BLaER1 (cell line): ENCODE data around the gene FAM76B.

Source experiments
- H3K27ac ChIP-seq: shearing (Covaris generic); formaldehyde crosslinking; 2 replicates; pipeline ENCODE4 v1.8.1; 2022
- H3K27me3 ChIP-seq: shearing (Covaris generic); formaldehyde crosslinking; 2 replicates; pipeline ENCODE4 v1.8.1; 2022
- H3K36me3 ChIP-seq: shearing (Covaris generic); formaldehyde crosslinking; 2 replicates; pipeline ENCODE4 v1.8.1; 2022
- H3K4me1 ChIP-seq: shearing (Covaris generic); formaldehyde crosslinking; 2 replicates; pipeline ENCODE4 v1.8.1; 2022
- H3K4me2 ChIP-seq: shearing (Covaris generic); formaldehyde crosslinking; 2 replicates; pipeline ENCODE4 v1.8.1; 2022
- H3K4me3 ChIP-seq: shearing (Covaris generic); formaldehyde crosslinking; 2 replicates; pipeline ENCODE4 v1.8.1; 2022
- H3K9ac ChIP-seq: shearing (Covaris generic); formaldehyde crosslinking; 2 replicates; pipeline ENCODE4 v1.8.1; 2022
- H3K9me3 ChIP-seq: shearing (Covaris generic); formaldehyde crosslinking; 2 replicates; pipeline ENCODE4 v1.8.1; 2022
- H4K20me1 ChIP-seq: shearing (Covaris generic); formaldehyde crosslinking; 2 replicates; pipeline ENCODE4 v1.8.1; 2022
- Cebpa-rat ChIP-seq: shearing (Covaris generic); IDR thresholded peaks from 2 replicates; pipeline ENCODE4 v1.8.1; 2022

FAM76B gene

GRCh38 chr11:95789506-95790122 is at the start of gene FAM76B:
TSS of gene FAM76B (minus strand) at chr11:95789782. CDS start at chr11:95789478, 304 bp downstream.
- peaks cover 27% of the 10 kb centered on the region for H3K4me1 ChIP-seq
- no peak for TF ChIP-seq Cebpa-rat
- H4K20me1 ChIP-seq, result peaks cover 35% of the 10 kb centered on the region
- peak within 1 kb of the TSS; percentile 96 for H3K4me3 ChIP-seq
- no peaks in the 10 kb centered on the region for H3K27me3 ChIP-seq
- peak within 1 kb of the TSS; percentile 94 for H3K9ac ChIP-seq
- peak within 1 kb of the TSS; percentile 83 for H3K4me2 ChIP-seq
- H3K36me3 ChIP-seq, result peaks cover 29% of the 10 kb centered on the region
- no peaks in the 10 kb centered on the region for H3K9me3 ChIP-seq
- peak within 1 kb of the TSS; percentile 93 for H3K27ac ChIP-seq

- Histone ChIP-seq H3K36me3 (peaks cover 81% of the 10 kb centered on the region), H3K9ac (no peak overlapping the region), H3K27me3 (no peaks in the 10 kb centered on the region), H3K4me3 (no peak overlapping the region), H3K4me2 (no peak overlapping the region), H4K20me1 (no peaks in the 10 kb centered on the region), H3K4me1 (no peaks in the 10 kb centered on the region), H3K27ac (no peak overlapping the region), H3K9me3 (no peaks in the 10 kb centered on the region)
- TF ChIP-seq Cebpa-rat, result no peak
These were observed 46.3 kb upstream of the FAM76B start for GRCh38 chr11:95835768-95836488.

GRCh38 chr11:95835351-95835750 is 45.8 kb upstream of the FAM76B start:
- H3K9ac ChIP-seq, result no peak overlapping the region
- TF ChIP-seq Cebpa-rat, result no peak
- H4K20me1 ChIP-seq, result no peaks in the 10 kb centered on the region
- H3K27me3 ChIP-seq, result no peaks in the 10 kb centered on the region
- no peaks in the 10 kb centered on the region for H3K4me1 ChIP-seq
- H3K27ac ChIP-seq, result no peak overlapping the region
- H3K4me2 ChIP-seq, result no peak overlapping the region
- H3K36me3 ChIP-seq, result peaks cover 84% of the 10 kb centered on the region
- no peak overlapping the region for H3K4me3 ChIP-seq
- H3K9me3 ChIP-seq, result no peaks in the 10 kb centered on the region

- no peak overlapping the region for H3K4me3 ChIP-seq
- H3K27ac ChIP-seq, result no peak overlapping the region
- H4K20me1 ChIP-seq, result no peaks in the 10 kb centered on the region
- H3K9ac ChIP-seq, result no peak overlapping the region
- H3K27me3 ChIP-seq, result no peaks in the 10 kb centered on the region
- H3K4me1 ChIP-seq, result no peaks in the 10 kb centered on the region
- H3K9me3 ChIP-seq, result no peaks in the 10 kb centered on the region
- H3K4me2 ChIP-seq, result no peak overlapping the region
- H3K36me3 ChIP-seq, result peaks cover 85% of the 10 kb centered on the region
- no peak for TF ChIP-seq Cebpa-rat
These were observed 43.8 kb upstream of the FAM76B start for GRCh38 chr11:95833378-95833777.

GRCh38 chr11:95832763-95833162 is 43.2 kb upstream of the FAM76B start:
- no peaks in the 10 kb centered on the region for H3K27me3 ChIP-seq
- H3K36me3 ChIP-seq, result peaks cover 83% of the 10 kb centered on the region
- no peaks in the 10 kb centered on the region for H3K9me3 ChIP-seq
- no peak overlapping the region for H3K4me2 ChIP-seq
- no peak overlapping the region for H3K9ac ChIP-seq
- no peak overlapping the region for H3K27ac ChIP-seq
- H3K4me1 ChIP-seq, result no peaks in the 10 kb centered on the region
- no peaks in the 10 kb centered on the region for H4K20me1 ChIP-seq
- TF ChIP-seq Cebpa-rat, result no peak
- no peak overlapping the region for H3K4me3 ChIP-seq

- Histone ChIP-seq H3K4me1 (no peaks in the 10 kb centered on the region), H3K4me3 (no peak overlapping the region), H3K9me3 (no peaks in the 10 kb centered on the region), H3K27me3 (no peaks in the 10 kb centered on the region), H3K9ac (no peak overlapping the region), H3K36me3 (peaks cover 82% of the 10 kb centered on the region), H3K4me2 (no peak overlapping the region), H3K27ac (no peak overlapping the region), H4K20me1 (no peaks in the 10 kb centered on the region)
- no peak for TF ChIP-seq Cebpa-rat
These were observed 41.8 kb upstream of the FAM76B start for GRCh38 chr11:95831198-95831883.

GRCh38 chr11:95829580-95830259 is 40.1 kb upstream of the FAM76B start:
- no peaks in the 10 kb centered on the region for H3K27me3 ChIP-seq
- H3K9me3 ChIP-seq, result no peaks in the 10 kb centered on the region
- H4K20me1 ChIP-seq, result no peaks in the 10 kb centered on the region
- no peak overlapping the region for H3K9ac ChIP-seq
- no peak for TF ChIP-seq Cebpa-rat
- H3K27ac ChIP-seq, result no peak overlapping the region
- H3K4me1 ChIP-seq, result no peaks in the 10 kb centered on the region
- peaks cover 82% of the 10 kb centered on the region for H3K36me3 ChIP-seq
- H3K4me2 ChIP-seq, result no peak overlapping the region
- no peak overlapping the region for H3K4me3 ChIP-seq

GRCh38 chr11:95827696-95828095 is 38.1 kb upstream of the FAM76B start:
- H3K36me3 ChIP-seq, result peaks cover 80% of the 10 kb centered on the region
- no peak overlapping the region for H3K27ac ChIP-seq
- TF ChIP-seq Cebpa-rat, result no peak
- no peak overlapping the region for H3K4me3 ChIP-seq
- H3K27me3 ChIP-seq, result no peaks in the 10 kb centered on the region
- no peaks in the 10 kb centered on the region for H3K4me1 ChIP-seq
- H3K9ac ChIP-seq, result no peak overlapping the region
- H3K9me3 ChIP-seq, result no peaks in the 10 kb centered on the region
- H4K20me1 ChIP-seq, result no peaks in the 10 kb centered on the region
- H3K4me2 ChIP-seq, result no peak overlapping the region

- Histone ChIP-seq H3K4me3 (no peak overlapping the region), H3K4me1 (no peaks in the 10 kb centered on the region), H4K20me1 (no peaks in the 10 kb centered on the region), H3K27me3 (no peaks in the 10 kb centered on the region), H3K27ac (no peak overlapping the region), H3K36me3 (peaks cover 91% of the 10 kb centered on the region), H3K4me2 (no peak overlapping the region), H3K9ac (no peak overlapping the region), H3K9me3 (no peaks in the 10 kb centered on the region)
- no peak for TF ChIP-seq Cebpa-rat
These were observed 32.1 kb upstream of the FAM76B start for GRCh38 chr11:95821640-95822039.
